HAP-1 (cell line): ENCODE measurements around the gene MYH13.

Experiments
- DNase-seq, 2 experiments: peaks; one replicate each; pipeline ENCODE4 v3.0.0-alpha.2; 2016 to 2020; ENCODE audit warnings: low spot score in 2 of 2
- H3K27me3 ChIP-seq: fragments of 250-450 bp; sonication (Bioruptor Pico); 2 replicates; pipeline ENCODE4 v1.5.1; 2020; ENCODE audit warnings: low read depth, mild to moderate bottlenecking, moderate library complexity
- H3K36me3 ChIP-seq: fragments of 250-450 bp; sonication (Bioruptor Pico); replicated peaks from 2 replicates; pipeline ENCODE4 v1.5.1; 2020; ENCODE audit warnings: mild to moderate bottlenecking
- H3K4me1 ChIP-seq: fragments of 250-450 bp; sonication (Bioruptor Pico); 2 replicates; pipeline ENCODE4 v1.5.1; 2020; ENCODE audit warnings: mild to moderate bottlenecking
- H3K4me3 ChIP-seq: fragments of 250-450 bp; sonication (Bioruptor Pico); 2 replicates; pipeline ENCODE4 v1.5.1; 2020; ENCODE audit warnings: mild to moderate bottlenecking, moderate library complexity
- H3K9me3 ChIP-seq: fragments of 250-450 bp; sonication (Bioruptor Pico); 2 replicates; pipeline ENCODE4 v1.5.1; 2020; ENCODE audit warnings: mild to moderate bottlenecking, moderate library complexity
- in situ Hi-C: fragments of 300-500 bp; cut with MboI; formaldehyde crosslinking; loops from 3 replicates; pipeline ENCODE4 v1.14.3; 2020; ENCODE audit warnings: low sequenced_read_pairs, inconsistent platforms, mixed read lengths

Gene MYH13

DNA sequence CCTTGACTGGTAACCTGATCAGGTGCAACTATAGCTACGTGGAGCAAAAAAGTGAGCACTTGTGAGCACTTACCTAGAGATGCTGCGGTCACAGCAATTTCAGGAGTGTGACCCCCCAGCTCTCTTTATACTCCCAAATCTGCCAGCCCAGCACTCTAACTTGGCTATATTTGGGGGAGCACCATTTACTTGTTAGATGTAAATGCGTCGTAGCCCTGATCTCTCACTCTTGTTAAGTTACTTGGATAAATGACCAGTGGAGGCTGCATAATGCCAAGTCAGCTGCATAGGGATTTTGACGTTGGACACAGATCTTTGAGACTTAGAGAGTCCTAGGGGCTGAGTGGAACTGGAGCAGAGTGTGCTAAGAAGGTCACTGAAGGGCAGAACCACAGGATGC, at the start of gene MYH13:
MYH13 (minus strand) TSS at position 101 of the 400 bp plus-strand sequence. CDS start 8,476 bp downstream, outside the sequence.
- Histone ChIP-seq H3K27me3 (no peaks in the 10 kb centered on the region), H3K4me1 (no peaks in the 10 kb centered on the region), H3K9me3 (no peaks in the 10 kb centered on the region), H3K36me3 (no peaks in the 10 kb centered on the region), H3K4me3 (no peak within 1 kb of the TSS)
- DNase-seq: no peak
- in situ Hi-C loops: no loop called here

DNA sequence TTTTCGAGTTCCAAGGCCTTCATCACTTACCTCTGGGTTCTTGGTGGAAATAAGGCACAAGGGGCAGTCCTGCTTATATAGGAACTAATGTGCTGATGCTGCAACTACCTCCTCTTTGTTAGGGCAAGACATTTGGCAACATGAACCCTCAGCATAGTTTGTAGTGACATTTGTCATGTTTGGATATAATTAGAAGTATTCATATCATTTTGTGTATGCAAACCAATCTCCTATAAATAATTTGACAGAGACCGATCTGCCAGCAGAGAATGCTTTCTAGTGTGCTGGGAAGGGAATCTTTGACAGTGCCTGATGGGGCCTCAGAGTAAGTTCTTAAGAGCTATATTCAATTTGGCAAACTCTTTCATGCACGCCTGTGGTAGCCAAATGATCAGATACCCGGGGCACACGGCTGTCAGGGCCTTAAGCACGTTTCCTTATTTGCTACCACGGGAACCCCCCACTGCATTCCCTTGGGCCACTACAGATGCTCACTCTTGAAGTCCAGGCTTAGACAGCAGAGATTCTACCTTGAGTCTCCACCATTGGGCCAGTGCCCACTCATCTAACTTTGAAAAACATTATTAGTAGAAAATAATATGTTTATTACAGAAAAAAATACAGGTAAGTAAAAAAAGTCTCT, 49.2 kb upstream of the MYH13 start, which contains the start of gene MYH8:
MYH8 (minus strand) TSS at position 51 of the 643 bp plus-strand sequence. CDS start 1,723 bp downstream, outside the sequence.
- H3K4me3 ChIP-seq: no peak within 1 kb of the TSS
- H3K27me3 ChIP-seq: no peaks in the 10 kb centered on the region
- no peaks in the 10 kb centered on the region for H3K4me1 ChIP-seq
- no peaks in the 10 kb centered on the region for H3K36me3 ChIP-seq
- in situ Hi-C loops: no loop called here
- DNase-seq: no peak
- H3K9me3 ChIP-seq: no peaks in the 10 kb centered on the region

DNA sequence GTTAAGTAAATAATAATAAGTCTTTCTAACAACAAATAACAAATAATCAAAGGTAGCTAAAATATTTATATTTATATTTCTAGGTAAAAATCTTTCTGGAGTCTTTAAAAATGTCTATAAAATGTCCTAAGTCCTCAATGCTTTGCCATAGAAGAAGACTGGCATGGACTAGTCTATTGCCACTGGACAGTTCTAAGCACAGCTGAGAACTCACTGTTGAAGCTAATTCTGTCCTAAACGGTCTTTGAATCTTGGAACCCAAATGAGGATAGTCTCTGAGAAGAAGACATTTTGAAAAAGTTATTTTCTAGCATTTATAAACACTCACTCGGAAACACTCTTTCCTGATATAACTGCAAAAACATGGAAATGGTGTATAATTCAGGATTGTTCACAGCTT, 48.4 kb upstream of the MYH13 start:
- Histone ChIP-seq H3K9me3 (no peaks in the 10 kb centered on the region), H3K36me3 (no peaks in the 10 kb centered on the region), H3K4me3 (no peak overlapping the region), H3K4me1 (no peaks in the 10 kb centered on the region), H3K27me3 (no peaks in the 10 kb centered on the region)
- DNase-seq: no peak
- in situ Hi-C loops: no loop called here

DNA sequence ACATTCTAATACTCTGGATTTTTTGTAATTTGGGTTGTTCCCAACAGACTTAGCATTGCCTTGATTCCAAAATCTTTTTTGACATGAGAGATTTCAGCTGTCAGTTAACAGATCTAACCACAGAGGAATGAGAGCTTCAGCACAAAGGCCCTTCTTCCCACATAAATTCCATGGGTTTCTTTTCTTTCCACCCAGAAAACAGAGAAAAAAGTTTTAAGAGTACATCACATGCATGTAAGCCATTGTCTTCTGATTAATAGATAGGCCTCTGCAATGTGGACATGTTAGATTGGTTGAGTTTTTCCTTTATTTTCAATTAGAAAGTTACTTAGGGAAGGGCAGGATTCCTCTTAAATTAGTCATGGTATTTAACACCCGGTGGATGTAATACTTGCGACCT, 48.0 kb upstream of the MYH13 start:
- in situ Hi-C loops: no loop called here
- H3K27me3 ChIP-seq: no peaks in the 10 kb centered on the region
- H3K9me3 ChIP-seq: no peaks in the 10 kb centered on the region
- no peak for DNase-seq
- no peaks in the 10 kb centered on the region for H3K36me3 ChIP-seq
- H3K4me1 ChIP-seq: no peaks in the 10 kb centered on the region
- no peak overlapping the region for H3K4me3 ChIP-seq

DNA sequence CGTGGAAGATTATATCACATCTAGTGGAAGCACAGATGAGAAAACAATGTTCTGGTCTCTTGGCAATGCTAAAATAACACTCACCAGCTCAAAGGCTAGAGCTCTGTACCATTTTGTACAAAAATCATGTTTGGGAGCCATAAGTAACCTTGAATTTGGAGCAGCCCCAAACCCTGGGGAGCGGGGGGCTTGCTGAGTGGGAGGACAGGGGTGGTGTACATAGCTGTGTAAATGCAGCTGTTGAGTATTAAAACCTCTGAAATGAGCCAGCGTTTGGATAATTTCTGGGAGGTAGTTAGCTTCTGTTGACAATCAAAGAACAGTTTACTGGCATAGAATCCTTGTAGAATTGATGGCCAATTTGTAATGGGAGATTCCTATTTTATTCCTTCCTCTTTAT, 44.6 kb upstream of the MYH13 start:
- Histone ChIP-seq H3K27me3 (no peaks in the 10 kb centered on the region), H3K36me3 (no peaks in the 10 kb centered on the region), H3K9me3 (no peaks in the 10 kb centered on the region), H3K4me3 (no peak overlapping the region), H3K4me1 (no peaks in the 10 kb centered on the region)
- DNase-seq: no peak
- in situ Hi-C loops: no loop called here

DNA sequence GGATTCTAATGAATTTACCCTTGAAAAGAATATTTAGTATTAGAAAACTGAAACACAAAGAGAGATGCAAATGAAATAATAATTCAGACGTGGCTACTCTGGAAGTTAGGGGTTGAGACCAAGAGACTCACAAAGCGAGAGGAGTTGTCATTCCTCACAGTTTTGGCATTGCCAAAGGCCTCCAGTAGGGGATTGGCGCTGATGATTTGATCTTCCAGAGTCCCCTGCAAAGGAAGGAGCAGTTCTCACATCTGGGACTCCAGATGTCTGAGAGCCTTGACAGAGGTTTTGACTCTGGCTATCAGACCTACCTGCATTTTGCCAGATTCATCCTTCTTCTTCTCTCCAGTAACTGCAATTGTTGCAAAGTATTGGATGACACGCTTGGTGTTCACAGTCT, 42.4 kb upstream of the MYH13 start:
- H3K4me1 ChIP-seq: no peaks in the 10 kb centered on the region
- H3K4me3 ChIP-seq: no peak overlapping the region
- no peak for DNase-seq
- in situ Hi-C loops: no loop called here
- H3K36me3 ChIP-seq: no peaks in the 10 kb centered on the region
- no peaks in the 10 kb centered on the region for H3K27me3 ChIP-seq
- no peaks in the 10 kb centered on the region for H3K9me3 ChIP-seq

DNA sequence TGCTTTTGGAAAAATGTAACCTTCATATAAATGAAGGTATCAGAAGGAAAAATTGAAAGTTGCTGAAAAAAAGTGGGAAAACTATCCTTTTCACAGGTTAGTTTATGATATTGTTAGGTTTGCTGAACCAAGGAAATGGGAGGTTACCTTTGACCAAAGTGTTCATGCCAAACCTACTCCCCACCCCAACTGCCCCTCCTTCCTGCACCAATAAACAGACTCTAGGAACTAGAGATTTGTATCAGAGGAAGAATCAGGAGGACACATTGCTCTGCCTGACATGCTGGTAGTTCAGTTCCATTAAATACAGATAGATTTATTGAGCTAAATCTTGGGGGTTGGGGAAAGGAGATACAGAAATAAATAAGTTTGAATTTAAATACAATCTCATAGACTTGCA, 30.8 kb upstream of the MYH13 start:
- in situ Hi-C loops: no loop called here
- H3K27me3 ChIP-seq: no peaks in the 10 kb centered on the region
- no peaks in the 10 kb centered on the region for H3K36me3 ChIP-seq

DNA sequence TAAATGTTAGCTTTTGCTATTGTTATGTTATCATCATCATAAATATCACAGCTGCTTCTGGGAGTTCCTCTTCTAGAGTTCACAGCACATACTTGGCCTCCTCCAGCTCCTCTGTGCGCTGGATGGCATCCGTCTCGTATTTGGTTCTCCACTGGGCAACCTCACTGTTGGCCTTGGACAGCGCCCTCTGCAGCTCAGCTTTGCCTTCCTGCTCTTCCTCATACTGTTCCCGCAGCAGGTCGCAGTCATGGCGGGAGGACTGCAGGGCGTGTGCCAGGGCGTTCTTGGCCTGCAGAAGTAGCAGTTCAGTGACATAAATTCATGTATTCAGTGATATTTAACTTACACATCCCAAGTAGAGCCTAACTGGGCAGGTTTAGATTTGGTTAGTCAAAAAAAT, 25.5 kb upstream of the MYH13 start:
- Histone ChIP-seq H3K27me3 (no peaks in the 10 kb centered on the region), H3K4me3 (no peak overlapping the region), H3K4me1 (no peaks in the 10 kb centered on the region), H3K9me3 (no peaks in the 10 kb centered on the region), H3K36me3 (no peaks in the 10 kb centered on the region)
- in situ Hi-C loops: no loop called here
- DNase-seq: no peak

More for the DNA sequence above, 30.8 kb upstream of the MYH13 start:
- DNase-seq: no peak
- no peaks in the 10 kb centered on the region for H3K9me3 ChIP-seq
- H3K4me3 ChIP-seq: no peak overlapping the region
- no peaks in the 10 kb centered on the region for H3K4me1 ChIP-seq

DNA sequence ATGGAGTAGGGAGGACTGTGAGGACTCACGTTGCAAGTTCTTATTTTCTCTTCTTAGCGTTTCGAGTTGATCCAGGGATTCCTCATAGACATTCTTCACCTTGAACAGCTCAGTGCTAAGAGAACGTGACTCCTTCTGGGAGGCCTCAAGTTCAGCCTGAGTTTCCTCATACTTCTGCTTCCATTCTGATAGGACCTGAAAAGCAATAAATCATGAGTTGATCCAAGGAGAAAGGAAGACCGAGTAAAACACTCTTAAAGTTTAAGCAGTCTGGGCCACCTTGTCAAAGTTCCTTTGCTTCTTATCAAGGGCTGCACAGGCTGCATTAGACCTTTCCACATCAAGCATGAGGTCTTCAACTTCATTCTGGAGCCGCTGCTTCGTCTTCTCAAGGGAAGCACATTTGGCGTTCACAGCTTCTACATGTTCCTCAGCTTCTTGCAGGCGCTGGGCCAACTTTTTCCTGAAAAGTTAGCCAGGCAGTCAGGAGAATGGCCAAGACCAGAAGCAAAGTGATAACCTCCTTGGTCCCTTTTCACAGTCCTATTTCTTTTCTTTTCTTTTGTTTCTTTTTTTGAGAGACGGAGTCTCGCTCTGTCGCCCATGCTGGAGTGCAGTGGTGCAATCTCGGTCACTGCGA, 23.8 kb upstream of the MYH13 start:
- Histone ChIP-seq H3K9me3 (no peaks in the 10 kb centered on the region), H3K36me3 (no peaks in the 10 kb centered on the region), H3K27me3 (no peaks in the 10 kb centered on the region), H3K4me3 (no peak overlapping the region), H3K4me1 (no peaks in the 10 kb centered on the region)
- in situ Hi-C loops: no loop called here
- no peak for DNase-seq

DNA sequence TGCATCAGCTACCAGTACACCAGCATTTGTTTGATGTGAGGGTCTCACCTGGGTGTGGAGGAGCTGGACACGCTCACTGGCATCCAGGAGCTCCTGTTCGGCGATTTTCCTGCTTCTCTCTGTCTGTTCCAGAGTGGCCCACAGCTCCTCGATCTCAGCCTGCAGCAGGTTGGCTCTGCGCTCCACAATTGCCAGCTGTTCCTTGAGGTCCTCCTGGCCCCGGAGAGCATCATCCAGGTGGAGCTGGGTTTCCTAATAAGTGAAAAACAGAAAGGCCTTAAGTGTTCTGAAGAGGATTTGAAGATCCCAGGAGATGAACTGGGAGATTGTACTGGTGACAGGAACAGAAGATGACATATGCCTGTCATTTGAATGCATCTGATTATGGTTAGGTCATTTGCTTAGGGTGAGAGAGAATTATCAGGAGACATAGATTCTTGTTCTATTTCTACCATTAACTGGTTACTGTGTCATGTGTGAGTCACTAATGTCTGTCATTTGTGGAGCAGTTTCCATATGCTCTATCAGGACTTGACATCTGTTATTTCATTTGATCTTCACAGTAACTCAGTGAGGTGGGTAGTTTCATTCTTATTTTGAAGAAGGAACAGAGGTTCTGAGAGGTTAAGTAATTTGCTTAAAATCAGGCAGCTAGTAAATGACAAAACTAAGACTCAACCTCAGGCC, 21.5 kb upstream of the MYH13 start:
- in situ Hi-C loops: no loop called here
- DNase-seq: no peak

DNA sequence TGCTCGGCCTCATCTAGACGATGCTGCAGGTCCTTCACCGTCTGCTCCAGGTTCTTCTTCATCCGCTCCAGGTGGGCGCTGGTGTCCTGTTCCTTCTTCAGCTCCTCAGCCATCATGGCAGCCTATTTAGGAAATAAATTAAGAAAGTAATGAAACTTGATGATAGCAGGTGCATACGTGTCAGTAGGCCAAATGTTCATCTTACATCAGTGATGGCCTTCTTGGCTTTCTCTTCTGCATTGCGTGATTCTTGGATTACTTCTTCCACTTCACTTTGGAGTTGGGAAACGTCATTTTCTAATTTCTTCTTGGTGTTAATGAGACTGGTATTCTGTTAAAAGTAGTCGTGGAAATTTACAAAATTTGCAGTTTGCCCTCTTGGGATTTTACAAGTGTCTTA, 20.1 kb upstream of the MYH13 start:
- no peak overlapping the region for H3K4me3 ChIP-seq
- H3K36me3 ChIP-seq: no peaks in the 10 kb centered on the region
- in situ Hi-C loops: no loop called here
- no peak for DNase-seq
- no peaks in the 10 kb centered on the region for H3K9me3 ChIP-seq
- H3K4me1 ChIP-seq: no peaks in the 10 kb centered on the region
- no peaks in the 10 kb centered on the region for H3K27me3 ChIP-seq

More for the DNA sequence above, 21.5 kb upstream of the MYH13 start:
- Histone ChIP-seq H3K4me3 (no peak overlapping the region), H3K4me1 (no peaks in the 10 kb centered on the region), H3K9me3 (no peaks in the 10 kb centered on the region), H3K27me3 (no peaks in the 10 kb centered on the region), H3K36me3 (no peaks in the 10 kb centered on the region)

DNA sequence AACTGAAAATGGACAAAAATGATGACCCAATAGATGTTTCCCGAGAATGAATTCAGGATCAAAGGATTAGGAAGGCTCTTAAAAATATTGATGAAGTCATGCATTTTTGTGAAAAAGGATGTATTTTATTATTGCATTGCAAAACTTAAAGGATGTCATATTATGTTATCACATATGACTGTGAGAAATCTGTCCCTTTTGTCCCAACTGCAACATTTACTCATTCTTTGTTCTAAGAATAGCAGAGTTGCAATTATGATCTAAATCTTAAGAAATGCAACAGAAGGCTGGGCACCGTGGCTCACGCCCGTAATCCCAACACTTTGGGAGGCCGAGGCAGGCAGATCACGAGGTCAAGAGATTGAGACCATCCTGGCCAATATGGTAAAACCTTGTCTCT, 13.1 kb upstream of the MYH13 start:
- H3K27me3 ChIP-seq: no peaks in the 10 kb centered on the region
- no peak for DNase-seq
- H3K36me3 ChIP-seq: no peaks in the 10 kb centered on the region
- no peaks in the 10 kb centered on the region for H3K9me3 ChIP-seq
- no peak overlapping the region for H3K4me3 ChIP-seq
- in situ Hi-C loops: no loop called here
- H3K4me1 ChIP-seq: no peaks in the 10 kb centered on the region

DNA sequence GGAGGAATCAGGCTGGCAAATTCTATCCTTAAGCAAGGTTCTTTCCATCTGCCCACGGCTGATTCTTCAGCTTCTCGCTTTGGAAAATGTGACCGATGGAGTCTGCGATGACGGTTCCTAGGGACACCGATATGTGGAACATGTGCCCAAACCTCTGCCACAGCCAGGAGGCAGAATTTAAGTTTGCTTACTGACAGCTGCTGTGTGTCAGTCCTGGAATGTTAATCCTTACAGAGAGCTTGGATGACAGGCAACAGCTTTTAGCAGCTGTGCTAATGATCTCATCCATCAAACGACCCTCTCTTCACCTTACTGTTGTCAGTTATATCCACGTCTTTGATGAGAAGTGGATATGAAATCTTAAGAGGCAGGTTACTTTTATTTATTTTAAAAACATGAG, 11.4 kb upstream of the MYH13 start:
- Histone ChIP-seq H3K36me3 (no peaks in the 10 kb centered on the region), H3K27me3 (no peaks in the 10 kb centered on the region), H3K4me3 (no peak overlapping the region), H3K9me3 (no peaks in the 10 kb centered on the region), H3K4me1 (no peaks in the 10 kb centered on the region)
- DNase-seq: no peak
- in situ Hi-C loops: no loop called here

DNA sequence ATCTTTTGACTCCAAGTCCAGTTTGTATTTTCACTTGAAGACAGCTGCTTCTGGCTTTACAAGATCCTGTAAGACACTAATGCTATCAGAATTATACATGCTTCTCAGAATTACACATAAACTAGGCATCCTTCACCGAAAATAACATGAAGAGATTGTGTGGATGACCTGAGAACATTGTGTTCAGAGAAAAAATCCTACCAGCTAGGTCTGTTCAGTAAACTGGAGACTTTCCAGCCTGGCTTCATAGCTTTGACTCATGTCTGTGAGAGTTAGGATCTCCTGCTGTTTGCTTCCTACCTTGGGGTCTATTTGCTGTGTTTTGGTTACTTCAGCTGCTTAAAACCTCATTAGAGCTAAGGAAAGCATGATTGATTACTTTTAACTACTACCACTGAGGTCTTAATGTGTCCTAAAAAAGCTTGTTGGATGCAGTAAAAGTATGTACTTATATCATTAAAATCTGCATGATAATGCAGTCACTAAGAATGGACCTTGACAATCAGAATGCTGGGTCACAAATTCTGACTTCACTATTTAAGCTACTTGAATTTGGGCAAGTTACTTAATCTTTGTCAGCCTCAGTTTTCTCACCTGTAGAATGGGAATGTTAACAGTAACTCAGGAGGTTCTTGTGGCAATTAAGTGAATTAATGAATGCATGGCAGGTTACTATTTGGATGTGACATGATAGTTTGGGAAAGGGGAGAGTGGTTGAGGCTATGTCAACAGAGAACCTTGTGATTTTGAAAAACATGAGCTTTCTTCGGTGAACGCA, 8.0 kb upstream of the MYH13 start:
- Histone ChIP-seq H3K4me1 (no peaks in the 10 kb centered on the region), H3K9me3 (no peaks in the 10 kb centered on the region), H3K4me3 (no peak overlapping the region), H3K27me3 (no peaks in the 10 kb centered on the region), H3K36me3 (no peaks in the 10 kb centered on the region)
- no peak for DNase-seq
- in situ Hi-C loops: no loop called here
